ENCODE results near the gene NEK2.
"Not testable (repeated sequence)": the region's sequence is repeated elsewhere in the genome, so short reads cannot be mapped to it uniquely, and the experiment has no call there.

NEK2 gene

DNA sequence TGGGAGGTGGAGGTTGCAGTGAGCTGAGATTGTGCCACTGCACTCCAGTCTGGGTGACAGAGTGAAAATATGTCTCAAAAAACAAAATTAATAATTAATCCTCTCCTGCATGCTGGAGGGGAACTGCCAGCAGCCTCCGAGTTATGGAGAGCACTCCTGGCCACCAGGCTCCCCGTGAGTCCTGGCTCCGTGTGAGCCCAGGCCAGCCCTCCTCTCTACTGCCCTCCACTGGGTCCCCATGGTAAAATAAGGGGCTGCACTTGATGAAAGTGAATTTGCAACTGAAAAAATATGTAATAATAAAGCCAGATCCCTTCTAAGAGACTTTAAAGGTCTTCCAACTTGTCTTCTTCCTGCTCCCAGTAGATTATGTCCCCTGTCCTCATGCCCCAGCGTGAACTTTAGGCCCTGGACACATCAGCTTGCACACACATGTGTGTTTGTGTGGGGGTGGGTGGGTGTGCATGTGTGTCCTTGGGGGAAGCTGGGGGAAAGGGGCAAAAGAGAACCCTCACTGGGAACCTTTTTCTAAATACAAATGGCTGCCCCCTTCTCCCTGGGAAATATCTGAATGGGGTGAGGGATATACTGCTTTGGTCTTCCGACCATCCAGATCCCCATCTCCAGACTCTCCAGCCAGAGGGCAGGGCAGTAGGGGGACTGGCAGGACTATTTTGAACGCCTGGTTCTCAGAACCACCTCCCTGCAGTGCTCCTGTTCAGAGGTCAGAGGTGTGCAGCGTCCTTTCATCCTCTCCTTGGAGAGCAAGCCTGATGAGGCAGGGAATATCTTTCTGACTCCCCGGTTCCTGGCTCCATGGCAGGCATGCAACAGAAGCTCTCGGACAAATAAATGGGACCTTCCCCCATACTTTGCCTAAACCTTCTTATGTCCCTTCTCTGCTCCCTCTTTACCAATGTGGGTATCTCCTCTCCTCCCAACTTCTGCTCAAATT lies 26.2 kb downstream of the NEK2 start:
- DNase-seq: peak in 1 of 5 experiments; percentile 42

DNA sequence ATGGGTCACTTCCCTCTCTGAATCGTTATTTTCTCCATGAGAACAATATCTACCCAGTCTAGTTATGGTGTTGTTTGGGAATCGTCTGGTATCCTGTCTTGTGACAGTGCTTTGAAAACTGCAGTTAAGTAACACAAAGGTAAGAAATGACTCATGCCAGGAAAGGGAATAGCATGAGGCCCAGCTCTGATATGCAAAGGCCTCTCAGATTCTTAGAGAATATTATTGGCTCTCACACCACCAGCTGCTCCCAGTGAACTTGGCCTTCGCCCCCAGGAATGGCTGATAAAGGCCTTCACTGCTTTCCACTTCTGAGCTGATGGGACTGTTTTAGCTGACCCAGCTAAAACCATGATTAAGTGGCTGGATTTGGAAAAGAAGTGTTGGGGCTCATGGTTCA lies 27.1 kb downstream of the NEK2 start:
- DNase-seq: no peak

DNA sequence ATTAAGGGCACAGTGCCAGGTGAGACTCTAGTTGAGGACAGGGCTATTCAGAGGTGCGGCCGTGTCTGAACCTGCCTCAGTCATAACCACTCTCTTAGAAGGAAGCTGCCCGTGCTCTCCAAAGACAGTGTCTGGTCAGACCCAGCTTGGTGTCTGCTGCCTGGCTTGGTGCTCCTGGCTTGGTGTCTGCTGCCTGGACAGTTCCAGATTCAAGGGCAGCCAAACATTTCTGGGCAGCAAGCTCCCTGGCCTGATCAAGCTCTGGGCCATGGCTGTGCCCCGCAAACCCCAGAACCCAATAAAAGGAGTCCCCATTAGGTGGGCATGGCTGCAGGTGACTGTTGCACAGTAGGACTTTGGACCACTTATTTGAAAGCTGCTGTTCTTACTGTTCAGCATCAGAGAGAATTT lies 27.7 kb downstream of the NEK2 start:
- DNase-seq: no peak

DNA sequence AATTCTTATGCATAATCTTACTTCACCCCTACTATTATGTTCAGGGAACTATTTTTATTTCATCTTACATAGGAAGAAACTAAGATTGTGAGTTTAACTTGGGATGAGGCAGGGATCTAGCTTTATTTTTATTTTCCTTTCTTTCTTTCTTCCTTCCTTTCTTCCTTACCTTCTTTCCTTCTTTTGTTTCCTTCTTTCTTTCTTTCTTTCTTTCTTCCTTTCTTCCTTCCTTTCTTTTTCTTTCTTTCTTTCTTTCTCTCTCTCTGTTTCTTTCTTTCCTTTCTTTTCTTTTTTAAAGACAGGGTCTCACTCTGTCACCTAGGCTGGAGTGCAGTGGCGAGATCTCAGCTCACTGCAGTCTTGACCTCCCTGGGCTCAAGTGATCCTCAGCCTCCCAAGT lies 28.9 kb downstream of the NEK2 start:
- DNase-seq: no peak

DNA sequence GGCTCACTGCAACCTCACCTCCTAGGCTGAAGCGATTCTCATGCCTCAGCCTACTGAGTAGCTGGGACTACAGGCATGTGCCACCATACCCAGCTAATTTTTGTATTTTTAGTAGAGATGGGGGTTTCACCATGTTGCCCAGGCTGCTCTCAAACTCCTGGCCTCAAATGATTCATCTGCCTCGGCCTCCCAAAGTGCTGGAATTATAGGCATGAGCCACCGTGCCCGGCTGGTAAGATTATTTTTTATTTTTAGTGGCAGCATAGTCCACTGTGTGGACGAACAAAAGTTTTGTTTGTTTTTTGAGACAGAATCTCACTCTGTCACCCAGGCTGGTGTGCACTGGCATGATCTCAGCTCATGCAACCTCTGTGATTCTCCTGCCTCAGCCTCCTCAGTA lies 29.8 kb downstream of the NEK2 start:
- DNase-seq: not testable (repeated sequence)

DNA sequence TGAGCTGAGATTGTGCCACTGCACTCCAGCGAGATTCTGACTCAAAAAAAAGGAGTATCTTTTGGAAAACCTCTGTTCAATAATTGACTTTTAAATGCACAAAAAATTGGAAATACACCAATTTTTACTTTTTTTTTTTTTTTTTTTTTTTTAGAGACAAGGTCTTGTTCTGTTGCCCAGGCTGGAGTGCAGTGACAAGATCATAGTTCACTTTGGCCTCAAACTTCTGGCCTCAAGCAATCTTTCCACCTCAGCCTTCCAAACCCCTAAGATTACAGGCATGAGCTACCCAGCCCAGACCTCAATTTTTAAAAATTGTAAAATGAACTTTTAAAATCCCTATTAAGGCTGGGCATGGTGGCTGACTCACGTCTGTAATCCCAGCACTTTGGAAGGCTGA lies 30.8 kb downstream of the NEK2 start:
- DNase-seq: no peak

DNA sequence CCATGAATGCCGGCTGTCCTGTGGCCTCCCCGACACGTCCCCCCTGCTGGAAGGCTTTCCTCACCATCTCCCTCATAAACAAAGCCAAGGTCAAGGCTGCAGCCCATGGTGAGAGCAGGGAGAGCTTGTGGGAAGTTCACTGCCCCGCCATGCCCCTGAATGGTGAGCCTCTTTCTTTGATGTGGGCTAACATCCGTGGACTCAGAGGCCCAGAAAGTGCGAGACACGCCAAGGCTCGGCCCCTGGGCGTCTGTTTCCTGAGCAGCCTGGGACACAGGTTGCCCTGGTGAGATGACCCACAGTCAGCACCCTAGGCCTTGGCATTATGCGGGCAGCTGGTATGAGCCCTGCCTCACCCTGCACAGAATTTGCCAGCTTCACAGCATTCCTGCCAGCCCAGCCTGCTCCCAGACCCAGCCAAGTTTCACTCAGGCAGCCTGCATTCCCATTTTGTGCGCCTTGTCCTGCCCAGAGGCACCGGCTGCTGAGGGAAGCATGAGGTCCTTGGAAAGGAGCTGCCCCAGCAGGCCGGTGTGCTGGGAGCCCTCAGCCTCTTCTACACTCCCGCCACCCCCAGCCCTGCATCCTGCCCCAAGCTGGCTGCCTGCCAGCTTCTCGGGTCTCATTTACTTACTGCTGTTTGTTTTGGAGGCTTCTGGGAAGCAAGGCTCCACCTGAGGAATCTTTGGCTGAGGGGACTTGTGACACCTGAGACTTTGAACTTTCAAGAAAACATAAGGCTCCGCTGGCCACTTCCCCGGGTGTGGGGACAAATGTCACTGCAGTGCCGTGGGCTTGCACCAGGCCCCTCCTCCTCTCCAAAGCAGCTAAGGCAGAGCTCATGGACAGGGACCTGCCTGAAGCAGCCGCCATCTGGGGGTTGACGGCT lies 31.9 kb downstream of the NEK2 start:
- DNase-seq: peak in 1 of 5 experiments; percentile 20

DNA sequence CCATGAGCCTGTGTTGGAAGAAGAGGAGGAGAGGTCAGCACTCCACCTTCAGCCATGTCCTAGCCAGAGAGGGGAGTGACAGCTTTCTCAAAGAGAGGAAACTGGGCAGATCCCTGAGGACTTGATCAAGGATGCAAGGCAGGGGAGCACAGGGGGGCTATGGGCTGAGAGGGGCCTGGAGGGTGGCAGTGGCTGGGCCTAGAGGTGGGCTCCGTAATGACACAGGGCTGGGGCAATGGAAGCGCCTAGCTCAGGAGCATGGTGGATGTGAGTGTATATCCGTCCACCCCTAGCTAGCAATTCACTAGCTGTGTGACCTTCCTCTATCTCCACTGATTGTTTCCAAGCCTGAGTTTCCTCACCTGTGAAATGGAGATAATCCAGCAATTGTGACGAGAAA lies 32.6 kb downstream of the NEK2 start:
- DNase-seq: no peak

DNA sequence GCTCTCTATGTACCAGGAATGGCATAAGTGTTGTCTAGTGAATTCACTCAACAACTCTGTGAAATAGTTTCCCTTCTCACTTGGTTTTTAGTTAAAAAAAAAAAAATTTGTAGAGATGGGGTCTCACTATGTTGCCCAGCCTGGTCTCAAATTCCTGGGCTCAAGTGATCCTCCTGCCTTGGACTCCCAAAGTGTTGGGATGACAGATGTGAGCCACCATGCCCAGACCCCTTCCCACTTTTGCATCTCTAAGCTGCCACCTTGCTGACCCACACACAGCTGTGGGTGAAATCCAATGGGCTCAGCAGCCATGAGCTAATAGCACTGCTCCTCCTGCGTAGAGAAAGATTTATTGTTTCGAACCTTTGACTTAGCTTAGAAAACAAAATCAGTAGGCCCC lies 33.5 kb downstream of the NEK2 start:
- DNase-seq: no peak

DNA sequence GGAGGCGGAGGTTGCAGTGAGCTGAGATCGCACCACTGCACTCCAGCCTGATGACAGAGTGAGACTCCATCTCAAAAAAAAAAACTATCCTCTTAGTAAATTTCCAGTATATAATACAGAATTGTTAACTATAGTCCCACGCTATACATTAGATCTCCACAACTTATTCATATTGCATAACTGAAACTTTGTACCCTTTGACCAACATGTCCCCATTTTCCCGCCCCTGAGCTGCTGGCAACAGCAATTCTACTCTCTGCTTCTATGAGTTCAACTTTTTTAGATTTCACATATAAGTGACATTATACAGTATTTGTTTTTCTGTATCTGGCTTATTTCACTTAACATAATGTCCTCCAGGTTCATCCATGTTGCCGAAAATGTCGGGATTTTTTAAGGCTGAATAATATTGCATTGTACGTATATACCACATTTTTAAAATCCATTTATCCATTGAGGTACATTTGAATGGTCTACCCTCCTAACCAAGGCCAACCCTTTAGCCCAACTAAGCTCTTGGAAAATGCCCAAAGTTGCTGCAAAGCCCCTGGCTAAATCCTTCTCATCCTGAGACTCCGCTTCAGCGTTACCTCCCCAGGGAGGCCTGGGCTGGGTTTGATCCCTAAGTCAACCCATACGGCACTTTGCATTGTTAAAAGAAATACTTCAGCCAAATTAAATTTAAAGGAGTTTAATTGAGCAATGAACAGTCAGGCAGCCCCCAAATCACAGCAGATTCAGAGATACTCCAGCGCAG lies 34.2 kb downstream of the NEK2 start:
- DNase-seq: no peak

DNA sequence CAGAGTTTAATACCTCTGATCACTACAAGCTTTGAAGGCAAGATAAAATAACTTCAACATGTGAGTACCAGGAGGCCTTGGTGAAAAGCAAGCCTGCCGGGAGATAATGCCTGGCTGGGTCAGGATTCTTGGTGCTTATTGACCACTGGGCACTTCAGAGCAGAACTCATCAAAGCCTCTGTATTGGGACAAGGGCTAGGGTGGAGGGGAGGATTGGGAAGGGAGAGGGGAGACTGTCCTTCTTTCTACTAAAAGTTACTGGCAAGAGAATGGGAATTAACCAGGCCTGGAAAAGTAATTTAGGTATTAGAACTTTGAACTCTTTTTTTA lies 35.2 kb downstream of the NEK2 start:
- no peak for DNase-seq

DNA sequence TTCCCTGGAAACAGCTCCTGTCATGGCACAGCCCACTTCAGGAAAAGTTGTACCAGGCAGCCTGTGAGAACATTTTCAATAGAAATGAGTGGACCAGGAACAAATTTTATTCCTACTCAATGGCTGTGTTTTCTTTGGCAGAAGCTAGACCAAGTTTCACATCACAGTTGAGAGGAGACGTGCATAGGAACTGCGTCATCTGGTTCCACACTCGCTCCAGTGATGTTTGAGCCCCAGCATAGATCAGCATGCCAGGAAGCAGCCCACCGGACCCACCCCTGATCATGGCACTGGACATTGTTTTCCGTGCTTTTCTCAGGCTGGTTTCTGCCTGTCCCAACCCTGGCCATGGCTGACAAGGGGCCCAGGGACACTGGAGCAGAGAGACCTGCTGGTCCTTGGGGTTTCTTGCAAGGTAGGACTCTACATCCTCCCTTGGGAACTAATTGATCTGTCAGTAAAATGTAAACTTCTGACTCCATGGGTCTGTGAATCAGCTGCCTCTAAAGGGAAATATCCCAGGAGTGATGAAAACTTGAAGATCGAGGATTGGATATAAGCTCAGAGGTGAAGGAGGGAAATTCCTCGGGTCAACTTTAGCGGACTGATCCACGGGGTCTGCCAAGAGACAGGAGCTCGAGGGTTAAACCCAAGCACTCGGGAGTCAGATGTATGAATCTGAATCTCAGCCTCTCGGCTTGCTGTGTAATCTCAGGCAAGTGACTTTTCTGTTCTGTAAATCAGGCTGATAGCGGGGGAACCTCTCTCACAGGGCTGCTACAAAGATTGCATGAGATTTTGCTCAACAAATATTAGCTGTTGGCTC lies 35.7 kb downstream of the NEK2 start:
- DNase-seq: no peak

DNA sequence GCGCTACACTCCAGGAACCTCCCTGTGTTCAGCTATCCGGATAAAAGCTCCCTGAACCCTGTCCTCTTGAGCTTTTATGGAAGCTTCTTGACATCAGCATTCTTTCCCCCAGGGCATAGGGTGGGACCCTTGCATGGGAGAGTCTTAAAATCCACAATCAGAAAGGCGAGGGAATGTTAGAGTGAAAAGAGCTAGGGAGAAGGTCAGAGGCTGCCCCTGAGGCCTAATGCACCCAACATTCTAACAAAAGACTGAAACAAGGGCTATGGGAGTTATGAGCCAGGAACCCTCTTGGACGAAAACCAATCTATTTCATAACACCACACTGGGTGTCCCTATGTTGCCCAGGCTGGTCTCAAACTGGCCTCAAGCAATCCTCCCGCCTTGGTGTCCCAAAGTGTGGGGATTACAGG lies 36.7 kb downstream of the NEK2 start:
- no peak for DNase-seq

DNA sequence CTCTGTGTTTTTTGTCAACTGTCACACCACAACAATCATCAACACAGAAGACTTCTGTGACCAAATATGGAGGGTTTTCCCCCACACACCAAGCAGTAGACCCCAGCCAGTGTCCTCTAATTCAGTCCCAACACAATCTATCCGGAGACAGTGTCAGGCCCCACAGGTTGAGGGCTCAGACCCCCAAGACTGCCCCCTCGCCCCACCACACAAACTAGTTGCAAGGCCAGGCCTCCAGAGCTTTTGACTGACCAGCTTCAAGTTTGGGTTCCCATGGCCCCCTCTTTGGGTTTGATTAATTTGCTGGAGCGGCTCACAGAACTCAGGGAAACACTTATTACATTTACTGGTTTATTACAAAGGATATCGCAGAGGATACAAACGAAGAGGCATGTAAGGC lies 37.2 kb downstream of the NEK2 start:
- no peak for DNase-seq

DNA sequence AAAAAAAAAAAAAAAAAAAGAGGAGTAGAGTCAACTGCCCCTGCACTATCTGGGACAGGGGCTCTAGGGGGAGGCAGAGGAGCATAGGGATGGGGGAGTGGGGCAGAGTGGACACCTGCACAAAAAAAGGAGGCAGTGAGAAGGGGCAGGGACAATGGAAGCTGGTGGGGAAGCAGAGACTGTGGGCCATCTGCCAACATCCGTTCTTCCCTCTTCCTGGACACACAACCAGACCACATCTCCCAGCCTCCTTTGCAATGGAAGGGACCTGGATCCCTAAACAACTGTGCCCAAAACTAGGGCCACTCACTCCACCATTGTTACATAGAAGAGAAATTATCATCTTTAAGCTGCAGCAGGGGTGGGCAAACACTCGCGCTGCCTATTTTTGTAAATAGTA lies 38.4 kb downstream of the NEK2 start:
- no peak for DNase-seq

DNA sequence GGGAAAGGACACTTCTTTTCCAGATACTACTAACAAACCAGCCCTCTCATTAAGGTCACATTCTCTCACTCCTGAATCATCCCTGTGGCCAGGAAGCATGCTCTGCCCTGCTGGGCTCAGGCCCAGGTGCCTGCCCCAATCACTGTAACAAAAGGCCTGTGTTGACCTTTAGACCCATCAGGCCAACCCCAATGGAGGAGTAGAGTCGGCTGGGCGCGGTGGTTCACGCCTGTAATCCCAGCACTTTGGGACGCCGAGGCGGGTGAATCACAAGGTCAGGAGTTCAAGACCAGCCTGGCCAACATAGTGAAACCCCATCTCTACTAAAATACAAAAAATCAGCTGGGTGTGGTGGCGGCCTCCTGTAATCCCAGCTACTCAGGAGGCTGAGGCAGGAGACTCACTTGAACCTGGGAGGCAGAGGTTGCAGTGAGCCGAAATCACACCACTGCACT lies 38.8 kb downstream of the NEK2 start:
- not testable (repeated sequence) for DNase-seq

DNA sequence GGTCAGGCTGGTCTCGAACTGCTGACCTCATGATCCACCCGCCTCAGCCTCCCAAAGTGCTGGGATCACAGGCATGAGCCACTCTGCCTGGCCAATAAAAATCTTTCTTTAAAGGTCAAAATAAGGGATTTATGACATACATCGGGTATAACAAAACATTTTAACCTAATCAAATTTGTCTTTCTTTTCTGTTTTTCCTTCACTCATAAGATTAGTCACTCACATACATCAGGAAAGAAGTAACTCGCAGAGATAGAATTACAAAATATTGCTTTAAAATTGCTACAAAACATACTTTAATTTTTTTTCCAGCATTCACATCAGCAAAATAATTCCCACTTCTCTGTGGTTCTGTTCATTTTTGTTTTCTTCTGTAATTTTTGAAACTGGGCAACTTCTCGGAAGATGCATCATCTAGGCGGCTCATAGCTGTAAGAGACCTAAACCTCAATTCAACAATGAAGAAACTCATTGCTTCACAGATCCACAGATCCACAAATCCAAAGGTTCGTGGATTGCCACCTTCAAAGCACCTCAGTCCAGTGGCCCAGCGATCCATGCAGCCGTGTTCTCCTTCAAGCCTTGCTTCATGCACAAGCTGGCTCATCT lies 39.7 kb downstream of the NEK2 start:
- DNase-seq: no peak

DNA sequence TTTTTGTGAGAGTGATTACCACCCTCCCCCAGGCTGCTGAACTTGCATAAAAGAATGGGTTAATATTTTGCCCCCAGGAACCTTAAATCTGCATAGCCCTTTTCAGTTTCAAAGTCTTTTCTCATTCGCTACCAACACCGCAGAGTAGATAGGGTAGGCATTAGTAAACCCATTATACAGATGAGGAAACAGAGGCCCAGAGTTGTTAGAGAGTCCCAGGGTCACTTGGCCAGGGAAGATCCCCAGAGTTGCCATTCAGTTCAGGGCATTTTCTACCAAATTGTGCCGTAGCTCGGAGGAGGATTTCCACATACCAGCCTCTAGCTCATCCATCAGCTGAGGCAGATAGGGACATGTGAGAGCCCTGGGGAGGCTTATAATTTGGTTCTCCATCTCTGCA lies 40.5 kb downstream of the NEK2 start:
- DNase-seq: no peak

DNA sequence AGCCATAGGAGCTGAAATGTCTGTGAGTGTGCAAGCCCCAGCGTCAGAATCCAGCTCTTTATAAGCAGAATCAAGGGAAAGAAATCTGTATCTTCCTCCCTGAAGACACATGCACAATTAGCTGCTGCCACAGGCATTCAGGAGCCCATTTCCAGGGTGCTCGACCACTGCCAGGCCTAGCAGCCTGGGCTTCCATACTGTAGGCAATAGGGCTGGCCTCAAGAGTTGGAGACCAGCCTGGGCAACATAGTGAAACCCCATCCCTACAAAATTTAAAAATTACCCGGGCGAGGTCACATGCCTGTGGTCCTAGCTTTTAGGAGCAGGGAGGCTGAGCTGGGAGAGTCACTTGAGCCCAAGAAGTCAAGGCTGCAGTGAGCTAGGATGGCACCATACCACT lies 41.0 kb downstream of the NEK2 start:
- DNase-seq: no peak

DNA sequence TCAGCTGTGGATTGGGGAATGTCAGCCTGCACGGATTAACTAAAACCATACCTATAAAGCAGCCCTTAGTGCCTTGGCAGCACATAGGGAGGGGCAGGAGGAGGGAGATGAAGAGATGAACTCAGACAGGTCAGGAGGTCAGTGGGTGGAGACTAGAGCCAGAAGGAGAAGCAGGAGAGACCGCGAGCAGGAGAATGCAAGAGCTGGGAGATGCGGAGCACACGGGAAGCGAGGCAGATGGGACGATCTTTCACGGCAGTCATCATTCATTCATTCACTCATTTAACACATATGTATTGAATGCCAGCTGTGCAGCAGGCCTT lies 41.9 kb downstream of the NEK2 start:
- DNase-seq: no peak

DNA sequence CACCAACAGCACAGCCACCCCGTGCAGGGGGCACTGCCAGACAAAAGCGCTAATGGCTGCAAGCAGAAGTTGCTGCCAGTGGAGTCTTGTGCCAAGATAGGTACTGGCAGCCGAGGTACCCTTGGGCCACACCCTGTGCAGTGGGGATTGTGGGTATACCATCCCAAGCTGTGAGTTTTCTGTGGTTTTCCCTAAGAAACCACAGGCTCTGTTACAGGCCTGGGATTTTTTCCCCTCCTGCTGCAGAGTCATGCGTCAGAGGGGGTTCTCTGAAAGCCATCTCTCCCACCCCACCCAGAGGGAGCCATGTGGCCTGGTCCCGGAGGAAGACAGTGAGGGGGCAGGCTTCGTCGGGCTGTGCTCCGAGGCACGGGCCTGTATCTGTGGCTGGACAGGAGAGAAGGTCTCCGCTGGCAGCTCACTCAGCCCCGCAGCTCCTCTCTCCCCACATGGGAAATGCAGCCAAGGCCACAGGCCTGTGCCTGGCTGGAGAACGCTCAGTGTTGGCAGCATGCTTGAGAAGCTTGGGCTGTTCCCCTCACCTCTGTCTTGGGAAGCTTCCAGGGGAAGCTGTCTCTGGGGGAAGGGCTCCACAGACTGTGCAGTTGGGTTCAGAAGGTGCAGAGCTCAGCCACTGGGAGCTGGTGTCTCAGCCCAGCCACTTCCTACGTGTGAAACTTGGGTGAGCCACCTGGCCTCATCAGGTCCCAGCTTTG lies 42.5 kb downstream of the NEK2 start:
- no peak for DNase-seq

All from T-helper 2 cell (primary cell).